ENCODE data around the gene ZDHHC3. TPM values are rescaled to one million over a fixed set of nuclear protein-coding genes. Genes with fewer than 3 reads are reported as not detected.

Gene ZDHHC3
- total RNA-seq, 4 donors from 2014 or later: 77.2 to 127 (median 111) TPM

- TF ChIP-seq, protein P1, sequence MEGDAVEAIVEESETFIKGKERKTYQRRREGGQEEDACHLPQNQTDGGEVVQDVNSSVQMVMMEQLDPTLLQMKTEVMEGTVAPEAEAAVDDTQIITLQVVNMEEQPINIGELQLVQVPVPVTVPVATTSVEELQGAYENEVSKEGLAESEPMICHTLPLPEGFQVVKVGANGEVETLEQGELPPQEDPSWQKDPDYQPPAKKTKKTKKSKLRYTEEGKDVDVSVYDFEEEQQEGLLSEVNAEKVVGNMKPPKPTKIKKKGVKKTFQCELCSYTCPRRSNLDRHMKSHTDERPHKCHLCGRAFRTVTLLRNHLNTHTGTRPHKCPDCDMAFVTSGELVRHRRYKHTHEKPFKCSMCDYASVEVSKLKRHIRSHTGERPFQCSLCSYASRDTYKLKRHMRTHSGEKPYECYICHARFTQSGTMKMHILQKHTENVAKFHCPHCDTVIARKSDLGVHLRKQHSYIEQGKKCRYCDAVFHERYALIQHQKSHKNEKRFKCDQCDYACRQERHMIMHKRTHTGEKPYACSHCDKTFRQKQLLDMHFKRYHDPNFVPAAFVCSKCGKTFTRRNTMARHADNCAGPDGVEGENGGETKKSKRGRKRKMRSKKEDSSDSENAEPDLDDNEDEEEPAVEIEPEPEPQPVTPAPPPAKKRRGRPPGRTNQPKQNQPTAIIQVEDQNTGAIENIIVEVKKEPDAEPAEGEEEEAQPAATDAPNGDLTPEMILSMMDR (IDR thresholded peaks at IDR 0.05; ENCODE audit: low read depth): no peak
These were observed 10.8 kb downstream of the ZDHHC3 start for GRCh38 chr3:44965165-44965564.

DNA sequence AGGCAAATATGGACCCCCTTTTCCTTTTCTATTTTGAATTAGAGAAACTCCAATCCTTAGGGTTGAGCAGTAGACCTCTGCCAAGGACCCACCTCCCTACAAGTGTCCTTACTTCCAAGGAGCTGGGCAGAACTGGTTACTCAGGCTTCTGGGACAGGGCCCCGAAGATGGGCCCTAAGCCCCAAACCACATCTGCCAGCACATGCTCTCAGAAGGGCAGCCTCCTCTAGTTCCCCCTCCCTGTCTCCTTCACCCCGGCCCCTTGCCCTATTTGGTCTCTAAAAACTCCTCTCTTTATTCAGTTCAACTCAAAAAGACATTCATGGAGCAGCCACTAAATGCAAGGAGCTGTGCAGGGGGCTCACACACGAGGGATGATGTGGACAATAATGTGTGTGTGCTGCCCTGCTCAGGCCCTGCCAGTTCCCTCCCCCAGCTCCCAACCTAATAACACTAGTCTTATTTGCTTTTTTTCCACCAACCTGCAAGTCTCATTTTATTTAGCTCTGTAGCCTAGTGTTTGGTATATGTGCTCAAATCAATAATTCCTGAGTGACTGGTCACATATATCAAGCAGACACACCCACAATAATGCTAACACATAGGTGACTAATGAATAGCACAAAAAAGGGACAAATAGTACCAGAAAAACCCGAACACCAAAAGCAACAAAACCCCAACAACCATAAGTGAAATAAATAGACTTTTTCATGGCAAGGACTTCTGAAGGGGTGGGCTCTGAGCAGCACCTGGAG is 12.2 kb downstream of the ZDHHC3 start:
- TF ChIP-seq, protein P1 (IDR thresholded peaks at IDR 0.05; ENCODE audit: low read depth): no peak

GRCh38 chr3:44962621-44963393 is 13.2 kb downstream of the ZDHHC3 start:
- TF ChIP-seq, protein P1 (IDR thresholded peaks at IDR 0.05; ENCODE audit: low read depth): no peak

- TF ChIP-seq, protein P1 (IDR thresholded peaks at IDR 0.05; ENCODE audit: low read depth): no peak
These were observed 14.1 kb downstream of the ZDHHC3 start for GRCh38 chr3:44961888-44962287.

DNA sequence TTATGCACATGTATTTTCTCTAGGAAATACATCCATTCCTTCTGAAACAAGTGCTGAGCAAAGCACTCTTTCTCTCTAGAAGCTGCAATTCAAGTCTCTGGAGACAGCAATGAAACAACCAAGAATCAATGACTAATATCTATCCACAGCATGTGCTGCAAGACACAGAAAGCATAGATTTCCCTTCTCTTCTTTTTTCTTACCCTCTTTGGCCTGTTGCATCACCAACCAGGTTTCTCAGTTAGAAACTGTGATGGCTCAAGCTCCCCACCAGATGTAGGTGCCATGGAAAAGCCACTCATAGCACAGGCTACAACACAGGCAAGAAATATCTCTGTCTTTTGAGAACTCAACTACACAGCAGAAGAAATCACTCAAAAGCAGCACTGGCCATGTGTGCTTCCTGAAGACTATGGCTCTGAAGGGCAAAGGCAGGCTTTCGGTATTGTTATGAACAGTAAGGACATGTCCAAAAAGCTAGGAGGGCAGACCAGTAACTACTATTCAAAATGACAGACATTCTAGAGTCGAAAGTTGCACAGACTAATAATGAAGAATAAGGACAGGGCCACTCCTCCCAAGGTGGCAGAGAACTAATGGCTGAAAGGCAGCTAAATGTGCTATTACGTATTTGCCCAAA is 15.5 kb downstream of the ZDHHC3 start:
- TF ChIP-seq, protein P1 (IDR thresholded peaks at IDR 0.05; ENCODE audit: low read depth): no peak

GRCh38 chr3:44958386-44958785 is 17.6 kb downstream of the ZDHHC3 start:
- TF ChIP-seq, protein P1 (IDR thresholded peaks at IDR 0.05; ENCODE audit: low read depth): no peak

DNA sequence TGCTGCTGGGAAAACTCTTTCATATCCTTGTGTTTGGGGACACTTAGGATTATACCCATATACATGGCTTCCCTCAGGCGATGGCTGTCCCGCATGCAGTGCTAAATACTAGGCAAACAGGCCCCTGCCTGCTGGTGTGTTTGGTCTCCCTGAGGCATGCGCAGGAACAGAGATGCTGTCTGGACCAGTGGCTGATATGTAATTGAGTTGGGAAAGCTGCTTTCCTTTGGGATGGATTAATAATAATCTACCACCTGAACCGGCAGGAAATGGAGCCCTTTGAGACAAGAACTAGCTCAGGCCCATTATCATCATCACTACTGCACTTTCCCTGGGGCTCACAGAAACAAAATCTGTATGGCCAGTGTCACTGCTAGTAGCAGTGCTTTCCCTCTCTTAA is 18.0 kb downstream of the ZDHHC3 start:
- TF ChIP-seq, protein P1 (IDR thresholded peaks at IDR 0.05; ENCODE audit: low read depth): no peak

Measured in subcutaneous adipose tissue (tissue), 4 donors.